ENCODE results near the gene TUBA4A. TPM values are rescaled to one million over a fixed set of nuclear protein-coding genes. Genes with fewer than 3 reads are reported as not detected.
A peak's percentile ranks its signal among the peaks of the same experiment; 100 is the strongest.

Gene TUBA4A
- total RNA-seq, 1 donor from 2014 or later, result 128 TPM

- no peak for DNase-seq (ENCODE audit: low read depth)
Observed at GRCh38 chr2:219244789-219245147, 8.9 kb downstream of the TUBA4A start.

DNA sequence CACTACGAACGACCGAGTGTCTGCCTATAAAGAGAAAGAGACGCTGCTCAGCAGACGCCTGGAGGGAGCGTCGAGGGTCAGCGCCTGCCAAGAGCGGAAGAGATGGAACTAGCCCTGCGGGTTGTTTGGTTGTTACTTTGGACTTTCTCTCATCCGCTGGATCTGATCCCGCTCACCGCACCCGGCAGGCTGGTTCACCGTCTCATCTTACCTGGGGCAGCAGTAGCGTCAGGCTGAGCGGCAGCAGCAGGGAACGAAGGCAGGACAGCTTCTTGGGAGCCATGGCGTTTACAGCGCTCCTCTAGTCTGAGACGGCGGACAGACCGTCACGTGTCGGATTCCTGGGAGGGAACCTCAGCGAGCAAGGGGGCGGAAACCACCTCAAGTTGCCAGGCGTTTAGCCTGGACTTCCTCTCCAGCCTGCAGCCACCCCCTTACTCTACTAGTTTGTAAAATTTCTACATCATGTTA is 10.4 kb downstream of the TUBA4A start:
- DNase-seq (ENCODE audit: low read depth), result no peak

GRCh38 chr2:219234331-219234730 is 19.4 kb downstream of the TUBA4A start:
- no peak for DNase-seq (ENCODE audit: low read depth)

DNA sequence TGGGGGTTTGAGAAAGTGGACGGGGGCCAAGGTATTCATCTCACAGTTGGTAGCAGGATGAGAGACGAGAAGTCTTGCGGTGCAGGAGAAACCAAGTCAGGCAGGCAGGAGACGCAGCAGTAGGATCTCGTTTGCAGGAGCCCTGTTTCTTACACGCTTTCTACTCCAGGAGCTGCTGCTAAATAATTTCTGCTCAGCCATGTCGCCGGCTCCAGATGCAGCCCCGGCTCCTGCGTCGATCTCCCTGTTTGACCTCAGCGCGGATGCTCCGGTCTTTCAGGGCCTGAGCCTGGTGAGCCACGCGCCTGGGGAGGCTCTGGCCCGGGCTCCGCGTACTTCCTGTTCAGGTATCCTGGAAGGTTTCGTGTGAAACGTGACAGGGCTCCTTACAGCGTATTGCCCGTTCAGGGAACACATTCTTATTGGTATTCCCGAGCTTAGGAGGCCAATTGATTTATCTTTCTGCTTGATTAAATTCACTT is 23.6 kb downstream of the TUBA4A start:
- DNase-seq (ENCODE audit: low read depth), result no peak

DNA sequence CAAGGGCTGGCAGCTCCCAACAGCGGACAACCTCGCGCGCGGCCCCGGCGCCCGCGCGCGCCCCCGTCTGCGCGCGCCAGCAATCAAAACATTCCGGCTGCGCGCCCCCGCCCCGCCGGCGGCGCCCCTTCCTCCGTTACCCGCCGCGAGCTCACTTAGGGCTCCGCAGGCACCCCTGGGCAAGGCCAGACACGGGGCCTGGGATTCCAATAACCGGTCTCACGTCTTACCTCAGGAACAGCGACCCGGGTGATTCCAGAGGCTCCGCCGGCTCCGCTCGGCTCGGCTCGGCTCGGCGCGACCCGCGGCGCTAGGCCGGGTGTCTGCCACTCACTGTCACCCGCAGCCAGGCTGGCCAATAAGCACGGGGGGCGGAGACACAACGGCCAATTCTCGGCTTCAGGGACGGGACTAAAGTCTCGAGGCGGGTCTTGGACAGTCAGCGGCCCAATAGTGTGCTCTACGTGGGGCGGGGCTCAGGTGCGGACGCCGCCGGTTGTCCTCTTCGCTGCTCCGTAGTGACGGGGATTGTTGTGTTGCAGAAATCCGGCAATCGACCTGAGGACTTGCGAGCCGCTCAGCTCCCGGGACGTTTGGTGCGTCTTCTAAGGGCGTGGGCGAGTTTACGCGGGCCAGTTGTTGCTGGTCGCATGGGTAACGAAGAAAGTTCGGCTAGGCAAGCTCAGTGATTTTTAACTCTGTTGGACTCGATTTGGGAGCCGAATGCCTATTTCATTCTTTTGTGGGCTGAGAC is 24.2 kb downstream of the TUBA4A start, which contains the start of the genes ANKZF1 and ATG9A:
Gene ANKZF1, plus strand, starts transcription at position 502 of the 754 bp plus-strand sequence. CDS start 452 bp downstream, outside the sequence.
Gene ATG9A, minus strand, starts transcription at position 332 of the 754 bp plus-strand sequence. CDS start 1,612 bp downstream, outside the sequence.
- peak; percentile 100 for DNase-seq (ENCODE audit: low read depth)

- DNase-seq (ENCODE audit: low read depth), result no peak
Observed at GRCh38 chr2:219228911-219229304, 24.8 kb downstream of the TUBA4A start.

DNA sequence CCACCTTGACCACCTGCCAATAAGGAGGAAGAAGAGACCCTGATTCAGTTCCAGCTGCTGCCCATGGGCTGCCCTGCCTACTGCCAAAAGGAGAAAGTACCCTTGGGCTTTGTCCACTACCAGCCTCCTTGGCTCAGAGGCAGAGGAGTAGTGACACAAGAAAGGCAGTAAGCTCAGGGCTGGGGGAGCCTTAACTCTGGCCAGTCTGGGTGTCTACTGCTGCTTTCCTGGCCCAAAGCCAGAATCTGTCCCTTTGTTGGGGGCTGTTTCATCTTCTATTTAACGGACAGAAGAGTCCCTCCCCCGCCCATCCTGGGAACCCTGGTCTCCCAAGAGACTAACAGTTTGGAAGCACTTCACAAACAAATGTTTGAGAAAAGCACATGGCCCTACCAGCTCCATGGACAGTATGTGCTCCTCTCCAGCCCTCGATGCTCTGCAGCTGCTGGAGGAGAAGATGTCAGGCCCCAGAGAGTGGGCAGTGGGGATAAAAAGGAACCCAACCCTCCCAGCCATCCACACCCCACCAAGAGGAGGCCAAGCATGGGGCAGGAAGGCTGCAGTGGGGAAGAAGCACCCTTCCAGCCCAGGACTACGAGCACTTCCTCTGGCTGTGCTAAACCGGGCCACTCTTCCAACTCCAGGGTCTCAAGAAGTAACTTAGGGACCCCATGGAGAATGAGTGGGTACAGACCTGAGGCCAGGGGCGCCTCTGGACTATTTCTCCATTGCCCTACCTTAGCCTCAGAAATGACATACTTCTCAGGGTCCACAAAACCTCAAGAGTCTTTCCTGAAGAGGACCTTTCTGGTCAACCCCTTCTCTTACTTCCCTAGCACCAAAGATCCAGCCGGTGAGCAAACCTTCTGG is 25.4 kb downstream of the TUBA4A start:
- no peak for DNase-seq (ENCODE audit: low read depth)

DNA sequence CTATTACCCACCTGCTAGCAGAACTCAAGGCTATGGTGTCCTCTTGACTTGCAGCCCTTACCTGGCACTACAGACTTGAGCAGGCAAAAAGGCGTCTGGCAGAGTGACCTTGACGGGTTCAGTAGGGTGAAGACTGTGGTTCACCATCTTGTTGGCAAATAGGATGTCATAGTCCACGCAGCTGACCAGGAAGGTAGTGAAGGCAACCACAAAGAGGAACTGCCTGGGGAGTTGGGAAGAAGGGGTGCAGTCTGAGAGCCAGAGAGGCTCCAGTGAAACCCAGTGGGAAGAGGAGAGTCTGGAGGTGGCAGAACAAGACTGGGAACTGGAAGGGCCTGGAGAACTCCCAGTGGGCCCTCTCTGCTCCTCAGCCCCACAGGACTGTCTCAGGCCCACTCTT is 28.4 kb downstream of the TUBA4A start:
- DNase-seq (ENCODE audit: low read depth), result no peak

GRCh38 chr2:219223831-219224610 is 29.7 kb downstream of the TUBA4A start:
- DNase-seq (ENCODE audit: low read depth), result no peak

DNA sequence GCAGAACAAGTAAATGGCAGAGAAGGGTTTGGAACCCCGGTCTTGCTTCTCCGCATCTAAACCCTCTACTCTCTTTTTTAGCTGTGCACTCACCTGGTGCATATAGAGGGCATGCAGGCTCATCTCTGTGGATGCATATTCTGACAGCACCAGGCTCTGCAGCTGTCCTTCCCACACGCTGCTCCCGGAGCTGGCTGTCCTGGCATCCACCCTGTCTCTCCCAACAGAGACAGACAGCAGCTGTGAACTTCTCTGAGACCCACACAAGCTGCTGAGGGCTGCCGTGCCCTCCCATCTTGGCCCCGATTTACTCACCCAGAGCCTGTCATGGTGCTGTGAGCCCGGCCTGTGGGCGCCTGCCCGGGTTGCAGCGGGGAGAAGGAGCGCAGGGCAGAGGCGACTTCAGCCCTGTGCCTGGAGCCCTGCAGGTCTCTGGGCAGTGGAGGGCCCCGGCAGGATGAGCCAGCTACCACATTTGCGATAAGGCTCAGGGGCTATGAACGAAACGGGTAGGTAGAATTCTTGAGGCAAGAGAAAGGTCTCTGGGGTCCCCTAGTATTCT is 31.7 kb downstream of the TUBA4A start:
- DNase-seq (ENCODE audit: low read depth), result peak; percentile 87

GRCh38 chr2:219220652-219221402 is 32.9 kb downstream of the TUBA4A start:
- no peak for DNase-seq (ENCODE audit: low read depth)

GRCh38 chr2:219219784-219220532 is 33.8 kb downstream of the TUBA4A start:
- no peak for DNase-seq (ENCODE audit: low read depth)

GRCh38 chr2:219218732-219219701 is 34.7 kb downstream of the TUBA4A start, which contains the start of gene ABCB6:
ABCB6 (minus strand) TSS chr2:219218958; CDS start chr2:219218673, 285 bp downstream.
- DNase-seq (ENCODE audit: low read depth), result peak; percentile 97

DNA sequence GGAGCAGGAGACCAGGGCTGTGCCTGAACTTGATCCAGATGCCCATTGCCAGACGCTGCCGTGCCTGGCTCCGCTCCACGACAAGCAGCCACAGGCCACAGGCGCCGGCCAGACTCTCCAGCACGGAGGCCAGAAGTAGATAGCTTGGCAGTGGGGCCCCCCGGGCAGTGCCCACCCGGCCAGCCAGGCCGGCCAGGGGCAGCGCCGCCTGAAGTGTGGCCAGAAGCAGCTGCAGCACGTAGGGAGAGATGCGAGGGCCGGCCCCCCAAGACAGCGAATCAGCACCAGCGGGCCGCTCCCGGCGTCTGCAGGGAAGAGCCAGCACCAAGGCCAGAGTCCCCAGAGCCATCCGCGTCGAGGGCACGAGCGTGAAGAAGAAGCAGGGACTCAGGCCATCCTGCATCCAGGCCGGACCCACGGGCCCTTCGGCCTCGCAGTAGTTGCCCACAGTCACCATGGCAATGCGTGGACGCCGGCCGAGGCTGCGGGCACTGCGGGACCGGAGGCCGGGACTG is 35.4 kb downstream of the TUBA4A start:
- DNase-seq (ENCODE audit: low read depth), result no peak

DNA sequence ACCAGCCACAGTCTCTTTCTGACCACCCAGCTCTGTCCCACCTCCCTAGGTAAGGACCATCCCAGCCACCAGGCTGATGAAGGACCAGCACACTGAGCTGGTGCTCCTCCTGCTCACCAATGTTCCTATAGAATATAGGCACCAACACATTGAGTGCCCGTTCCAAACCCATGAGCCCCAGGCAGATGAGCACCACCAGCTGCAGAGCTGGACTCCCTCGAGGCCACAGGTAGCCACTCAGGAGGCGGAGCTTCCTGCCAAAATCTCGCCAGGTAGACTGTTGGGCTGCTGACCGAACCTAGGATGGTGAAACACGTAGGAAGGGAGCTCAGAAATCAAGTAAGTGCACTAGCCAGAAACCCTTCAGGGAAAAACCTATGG is 37.2 kb downstream of the TUBA4A start:
- no peak for DNase-seq (ENCODE audit: low read depth)

DNA sequence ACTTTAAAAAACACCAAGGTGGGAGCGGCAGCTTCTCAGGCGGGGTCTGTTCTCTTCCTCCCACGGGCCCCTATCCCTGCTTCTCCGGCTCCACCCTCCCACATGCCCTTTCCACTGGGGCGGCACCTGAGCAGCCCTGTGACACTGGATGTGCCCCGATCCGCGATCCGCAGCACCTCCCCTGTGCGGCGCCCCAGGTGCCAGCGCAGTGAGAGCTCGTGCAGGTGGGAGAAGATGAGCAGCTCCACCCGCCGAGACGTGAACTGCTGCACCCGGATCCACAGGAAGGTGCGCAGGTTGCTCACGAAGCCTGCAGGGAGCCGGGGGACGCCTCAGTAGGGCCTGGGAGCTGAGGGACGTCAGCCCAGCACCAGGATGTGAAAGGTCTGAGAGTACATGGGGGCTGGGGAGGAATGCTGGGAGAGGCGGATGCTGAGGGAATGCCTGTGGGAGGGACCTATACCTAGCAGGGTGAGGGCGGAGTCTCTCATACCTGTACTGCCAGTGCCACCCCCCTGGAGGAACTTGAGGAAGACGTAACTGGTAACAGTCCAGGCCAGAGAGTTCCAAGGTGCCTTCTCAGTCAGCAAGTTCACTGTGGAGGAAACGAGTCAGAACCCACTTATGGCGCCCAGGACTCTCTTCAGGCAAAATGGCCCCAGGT is 37.7 kb downstream of the TUBA4A start:
- no peak for DNase-seq (ENCODE audit: low read depth)

- no peak for DNase-seq (ENCODE audit: low read depth)
Observed at GRCh38 chr2:219214786-219215185, 38.9 kb downstream of the TUBA4A start.

Data from myocyte (in vitro differentiated cells).